Head of caudate nucleus (tissue), 42 donors: ENCODE measurements around the gene KRTAP9-9.

Experiments
- DNase-seq, 42 donors: peaks; one replicate each; pipeline versions ENCODE4 v3.0.0 to v3.0.0-alpha.2; 2020 to 2021; ENCODE audit warnings: mixed read lengths in 7 of 42
- intact Hi-C: fragments of 100-400 bp; cut with DNase I; formaldehyde crosslinking; loops from one replicate; pipeline ENCODE4 v1.15.0; 2022

KRTAP9-9 gene

DNA sequence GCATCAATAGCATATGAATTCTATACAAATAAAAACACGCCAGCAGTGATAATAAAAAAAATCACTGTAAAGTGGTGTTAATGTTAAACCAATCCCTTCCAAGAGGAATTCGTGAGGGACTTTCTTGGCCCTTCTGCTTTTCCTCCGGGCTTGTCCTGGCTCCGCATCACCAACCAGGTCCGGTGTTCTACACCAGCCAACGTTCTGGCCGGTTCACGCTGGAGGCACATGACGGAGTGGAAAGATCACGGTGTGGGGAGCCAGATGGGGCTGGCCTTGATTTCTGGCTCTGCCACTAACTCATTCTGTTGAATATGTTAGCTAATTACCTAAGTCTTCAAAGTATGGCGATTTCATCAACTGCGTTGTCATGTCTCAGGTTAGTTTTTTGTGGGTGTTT, 48.9 kb downstream of the KRTAP9-9 start:
- DNase-seq: no peak
- intact Hi-C loops: no loop called here
